Chondrocyte (in vitro differentiated cells): Measurements from ENCODE around the gene TXLNG. TPM values are rescaled to one million over a fixed set of nuclear protein-coding genes. Genes with fewer than 3 reads are reported as not detected.

Source experiments
- DNase-seq: peaks from one replicate; pipeline ENCODE4 v3.0.0; 2021; ENCODE audit warnings: mixed read lengths, low spot score
- H3K27ac Mint-ChIP-seq: one replicate; pipeline ENCODE4 v1.8.0; 2021; ENCODE audit warnings: mild to moderate bottlenecking, moderate library complexity, mixed read lengths; ENCODE audit not compliant: unreplicated experiment
- H3K27me3 Mint-ChIP-seq: 2 replicates; pipeline ENCODE4 v1.8.0; 2021; ENCODE audit warnings: low read depth, mixed read lengths
- H3K36me3 Mint-ChIP-seq: 2 replicates; pipeline ENCODE4 v1.8.0; 2021; ENCODE audit warnings: low read depth, mixed read lengths
- H3K4me1 Mint-ChIP-seq: 2 replicates; pipeline ENCODE4 v1.8.0; 2021; ENCODE audit warnings: low read depth, mild to moderate bottlenecking, mixed read lengths
- H3K4me3 Mint-ChIP-seq: one replicate; pipeline ENCODE4 v1.8.0; 2021; ENCODE audit warnings: mild to moderate bottlenecking, moderate library complexity, mixed read lengths; ENCODE audit not compliant: unreplicated experiment
- H3K9me3 Mint-ChIP-seq: 2 replicates; pipeline ENCODE4 v1.8.0; 2021; ENCODE audit warnings: low read depth, mixed read lengths
- total RNA-seq: library from RNA; stranded (reverse); gene quantifications from 3 replicates; pipeline ENCODE4 v1.2.1, GENCODE V29; 2021
- TF ChIP-seq, protein P1 (sequence below): fragments of 200-600 bp; sonication (generic); IDR thresholded peaks from 2 replicates; pipeline ENCODE4 v1.5.0; 2021; ENCODE audit warnings: antibody characterized with exemption, mild to moderate bottlenecking, moderate library complexity

The TXLNG gene
- total RNA-seq, 1 donor from 2014 or later: 9.1 TPM

DNA sequence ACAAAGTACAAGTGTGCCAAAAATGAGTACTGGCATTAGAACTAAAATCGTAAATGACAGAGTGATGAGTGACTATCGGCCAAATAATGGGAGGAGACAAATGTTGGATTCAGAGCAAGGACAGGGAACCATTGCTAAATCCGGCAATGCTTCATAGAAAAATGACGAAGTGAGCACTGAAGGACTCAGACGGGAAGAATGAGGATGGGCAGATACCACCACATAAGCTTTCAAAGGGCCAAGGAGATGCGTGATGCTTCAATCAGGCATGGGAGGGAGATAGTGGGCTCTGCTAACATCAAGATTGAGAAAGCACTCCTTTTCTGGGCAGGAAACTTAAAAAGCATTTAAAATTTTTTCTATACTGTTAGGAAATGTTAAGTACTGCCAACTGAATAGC is 62.3 kb downstream of the TXLNG start:
- peaks cover 17% of the 10 kb centered on the region for H3K4me1 Mint-ChIP-seq
- H3K27ac Mint-ChIP-seq: no peak overlapping the region
- no peak overlapping the region for H3K4me3 Mint-ChIP-seq
- TF ChIP-seq, protein P1, sequence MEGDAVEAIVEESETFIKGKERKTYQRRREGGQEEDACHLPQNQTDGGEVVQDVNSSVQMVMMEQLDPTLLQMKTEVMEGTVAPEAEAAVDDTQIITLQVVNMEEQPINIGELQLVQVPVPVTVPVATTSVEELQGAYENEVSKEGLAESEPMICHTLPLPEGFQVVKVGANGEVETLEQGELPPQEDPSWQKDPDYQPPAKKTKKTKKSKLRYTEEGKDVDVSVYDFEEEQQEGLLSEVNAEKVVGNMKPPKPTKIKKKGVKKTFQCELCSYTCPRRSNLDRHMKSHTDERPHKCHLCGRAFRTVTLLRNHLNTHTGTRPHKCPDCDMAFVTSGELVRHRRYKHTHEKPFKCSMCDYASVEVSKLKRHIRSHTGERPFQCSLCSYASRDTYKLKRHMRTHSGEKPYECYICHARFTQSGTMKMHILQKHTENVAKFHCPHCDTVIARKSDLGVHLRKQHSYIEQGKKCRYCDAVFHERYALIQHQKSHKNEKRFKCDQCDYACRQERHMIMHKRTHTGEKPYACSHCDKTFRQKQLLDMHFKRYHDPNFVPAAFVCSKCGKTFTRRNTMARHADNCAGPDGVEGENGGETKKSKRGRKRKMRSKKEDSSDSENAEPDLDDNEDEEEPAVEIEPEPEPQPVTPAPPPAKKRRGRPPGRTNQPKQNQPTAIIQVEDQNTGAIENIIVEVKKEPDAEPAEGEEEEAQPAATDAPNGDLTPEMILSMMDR: no peak
- H3K9me3 Mint-ChIP-seq: no peaks in the 10 kb centered on the region
- no peaks in the 10 kb centered on the region for H3K27me3 Mint-ChIP-seq
- DNase-seq: no peak
- H3K36me3 Mint-ChIP-seq: peaks cover 39% of the 10 kb centered on the region

DNA sequence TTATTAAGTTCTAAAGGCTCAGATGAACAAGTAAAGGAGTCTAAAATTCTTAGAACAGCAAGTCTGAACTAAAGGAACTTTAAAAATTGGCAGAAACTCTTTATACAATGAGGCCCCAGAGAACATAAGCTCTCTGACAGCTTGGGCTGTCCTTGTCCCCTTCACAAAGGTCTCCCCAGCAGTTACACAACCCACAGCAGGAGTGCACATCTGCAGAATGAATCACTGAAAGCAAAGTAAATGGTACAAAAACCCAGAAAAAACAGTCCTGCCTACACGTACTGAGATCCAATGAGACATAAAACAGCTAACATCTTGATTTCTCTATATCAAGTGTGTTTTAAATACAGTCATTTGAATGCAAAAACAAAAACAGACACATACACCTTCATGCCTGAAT is 65.2 kb downstream of the TXLNG start:
- Mint-ChIP-seq H3K4me3 (no peak overlapping the region), H3K9me3 (no peaks in the 10 kb centered on the region), H3K36me3 (peaks cover 39% of the 10 kb centered on the region), H3K27me3 (no peaks in the 10 kb centered on the region), H3K27ac (peak overlapping the region; percentile 74), H3K4me1 (peaks cover 15% of the 10 kb centered on the region)
- TF ChIP-seq, protein P1: no peak
- no peak for DNase-seq

DNA sequence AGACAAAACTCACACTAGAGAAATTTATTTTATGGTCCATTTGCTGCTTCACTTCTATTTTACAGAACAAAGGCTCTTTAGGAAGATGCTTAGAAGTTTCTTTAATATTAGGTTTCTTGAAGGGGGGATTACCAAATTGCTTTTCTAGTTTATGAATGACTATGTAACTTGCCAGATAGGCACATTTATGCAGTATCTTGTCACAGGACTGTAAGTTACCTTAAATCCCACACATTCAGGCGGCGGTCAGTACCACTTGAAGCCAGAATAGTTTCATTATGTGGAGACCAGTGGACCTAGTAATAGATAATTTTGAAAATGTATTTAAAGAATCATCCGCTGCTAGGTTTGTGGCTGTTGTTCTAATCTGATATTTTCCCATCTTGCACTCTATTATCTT is 65.6 kb downstream of the TXLNG start:
- Mint-ChIP-seq H3K27me3 (no peaks in the 10 kb centered on the region), H3K36me3 (peaks cover 41% of the 10 kb centered on the region), H3K27ac (peak overlapping the region; percentile 74)

DNA sequence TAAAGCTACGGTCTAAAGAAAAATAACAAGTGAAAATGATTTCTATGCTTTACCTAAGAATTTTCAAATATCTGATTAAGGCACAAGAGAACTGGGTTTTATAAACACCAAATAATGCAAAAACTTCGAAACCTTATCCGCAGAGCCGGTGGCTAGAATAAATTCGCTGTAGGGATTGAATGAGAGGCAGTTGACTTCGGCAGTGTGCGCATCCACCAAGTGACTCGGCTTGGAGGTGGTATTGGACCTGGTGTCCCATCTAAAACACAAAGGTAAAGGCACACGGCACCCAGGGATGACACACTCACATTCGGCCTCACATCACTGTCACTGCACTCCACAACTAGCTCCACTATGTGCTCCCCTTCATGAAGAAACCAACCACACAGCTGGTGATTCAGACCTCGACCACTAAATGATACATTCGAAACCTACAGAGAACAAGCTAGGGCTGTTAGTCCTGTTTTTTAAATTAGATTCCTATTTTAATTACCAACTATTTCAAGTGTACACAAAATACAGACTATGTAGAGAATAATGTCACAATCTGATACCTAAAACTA is 66.4 kb downstream of the TXLNG start:
- no peak for DNase-seq
- no peak overlapping the region for H3K27ac Mint-ChIP-seq
- peaks cover 3% of the 10 kb centered on the region for H3K9me3 Mint-ChIP-seq
- H3K36me3 Mint-ChIP-seq: peaks cover 47% of the 10 kb centered on the region
- peaks cover 15% of the 10 kb centered on the region for H3K4me1 Mint-ChIP-seq
- H3K4me3 Mint-ChIP-seq: no peak overlapping the region
- TF ChIP-seq, protein P1: no peak
- H3K27me3 Mint-ChIP-seq: no peaks in the 10 kb centered on the region

More for the DNA sequence above, 65.6 kb downstream of the TXLNG start:
- TF ChIP-seq, protein P1: no peak
- Mint-ChIP-seq H3K9me3 (peaks cover 2% of the 10 kb centered on the region), H3K4me1 (peaks cover 15% of the 10 kb centered on the region), H3K4me3 (no peak overlapping the region)
- no peak for DNase-seq

DNA sequence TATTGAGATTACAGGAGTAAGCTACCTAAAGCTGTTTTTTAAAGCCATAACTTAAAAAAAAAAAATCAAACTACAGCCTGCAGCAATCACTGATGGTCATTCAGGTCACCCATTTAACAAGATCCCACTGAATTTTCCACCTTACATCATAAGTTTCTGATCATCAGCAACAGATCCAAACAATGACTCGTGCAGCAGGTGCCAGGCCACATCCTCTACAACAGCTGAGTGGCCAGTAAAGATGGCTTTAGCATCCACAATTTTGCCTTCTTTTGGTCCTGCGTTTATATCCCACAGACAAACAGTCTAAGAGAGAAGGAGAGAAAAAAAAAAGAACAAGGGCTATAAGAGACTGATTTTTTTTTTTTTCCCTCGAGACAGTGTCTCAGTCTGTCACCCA is 67.3 kb downstream of the TXLNG start:
- Mint-ChIP-seq H3K27ac (no peak overlapping the region), H3K4me3 (no peak overlapping the region), H3K9me3 (peaks cover 3% of the 10 kb centered on the region), H3K36me3 (peaks cover 40% of the 10 kb centered on the region), H3K4me1 (peaks cover 15% of the 10 kb centered on the region), H3K27me3 (no peaks in the 10 kb centered on the region)
- TF ChIP-seq, protein P1: no peak
- no peak for DNase-seq
